ENCODE data around the gene CACNA2D3. TPM values are rescaled to one million over a fixed set of nuclear protein-coding genes. Genes with fewer than 3 reads are reported as not detected.

The CACNA2D3 gene
- total RNA-seq, 4 donors from 2014 or later = 0.55 to 3.4 (median 1.6) TPM

DNA sequence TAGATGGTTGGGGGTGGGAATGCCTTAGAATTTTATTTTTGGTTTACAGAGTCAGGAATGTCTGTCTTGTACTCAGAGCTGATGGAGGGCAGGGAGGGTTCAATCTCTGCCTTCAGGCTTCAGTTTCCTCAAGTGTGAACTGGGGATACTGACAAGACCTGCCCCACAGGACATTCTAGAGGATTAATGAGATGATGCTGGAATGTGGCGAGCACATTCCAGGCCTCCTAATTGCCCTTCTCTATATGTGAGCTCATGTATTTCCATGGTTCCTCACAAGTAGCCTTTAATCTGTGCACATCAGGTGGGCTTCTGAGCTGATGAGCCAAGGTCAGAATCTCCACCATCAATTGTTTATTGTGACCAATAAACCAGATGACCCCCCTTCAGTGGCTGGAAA is 90.4 kb downstream of the CACNA2D3 start:
- peaks cover 0 to 10% (median 6%) of the 10 kb centered on the region in 4 donors for H3K4me1 ChIP-seq
- no peak overlapping the region for H3K27ac ChIP-seq
- WGBS, 2 donors (ENCODE audit: low coverage in 1 of 2) = 100% methylated on average over 1 of the region's 1 CpG; no CpG with 5 or more reads in 1 of the 2 donors
- H3K4me3 ChIP-seq = no peak overlapping the region
- H3K36me3 ChIP-seq = no peaks in the 10 kb centered on the region
- DNase-seq = no peak
- no peaks in the 10 kb centered on the region for H3K9me3 ChIP-seq
- in situ Hi-C loops (cut with MboI; ENCODE audit: low pct_ligation_motif_present in 1 of 4, low pct_unique_long_range_greater_than_20kb in 1 of 4, low sequenced_read_pairs in 3 of 4) = no loop called here
- intact Hi-C loops (cut with DNase I; ENCODE audit: low total_unique reads) = no loop called here
- no peak for TF ChIP-seq POLR2AphosphoS5 (IDR thresholded peaks at IDR 0.05)
- no peak for TF ChIP-seq POLR2A (IDR thresholded peaks at IDR 0.05)
- TF ChIP-seq, protein P1, sequence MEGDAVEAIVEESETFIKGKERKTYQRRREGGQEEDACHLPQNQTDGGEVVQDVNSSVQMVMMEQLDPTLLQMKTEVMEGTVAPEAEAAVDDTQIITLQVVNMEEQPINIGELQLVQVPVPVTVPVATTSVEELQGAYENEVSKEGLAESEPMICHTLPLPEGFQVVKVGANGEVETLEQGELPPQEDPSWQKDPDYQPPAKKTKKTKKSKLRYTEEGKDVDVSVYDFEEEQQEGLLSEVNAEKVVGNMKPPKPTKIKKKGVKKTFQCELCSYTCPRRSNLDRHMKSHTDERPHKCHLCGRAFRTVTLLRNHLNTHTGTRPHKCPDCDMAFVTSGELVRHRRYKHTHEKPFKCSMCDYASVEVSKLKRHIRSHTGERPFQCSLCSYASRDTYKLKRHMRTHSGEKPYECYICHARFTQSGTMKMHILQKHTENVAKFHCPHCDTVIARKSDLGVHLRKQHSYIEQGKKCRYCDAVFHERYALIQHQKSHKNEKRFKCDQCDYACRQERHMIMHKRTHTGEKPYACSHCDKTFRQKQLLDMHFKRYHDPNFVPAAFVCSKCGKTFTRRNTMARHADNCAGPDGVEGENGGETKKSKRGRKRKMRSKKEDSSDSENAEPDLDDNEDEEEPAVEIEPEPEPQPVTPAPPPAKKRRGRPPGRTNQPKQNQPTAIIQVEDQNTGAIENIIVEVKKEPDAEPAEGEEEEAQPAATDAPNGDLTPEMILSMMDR (IDR thresholded peaks at IDR 0.05) = no peak
- TF ChIP-seq EP300 (IDR thresholded peaks at IDR 0.05; ENCODE audit: low read depth) = no peak
- H3K27me3 ChIP-seq = no peaks in the 10 kb centered on the region

DNA sequence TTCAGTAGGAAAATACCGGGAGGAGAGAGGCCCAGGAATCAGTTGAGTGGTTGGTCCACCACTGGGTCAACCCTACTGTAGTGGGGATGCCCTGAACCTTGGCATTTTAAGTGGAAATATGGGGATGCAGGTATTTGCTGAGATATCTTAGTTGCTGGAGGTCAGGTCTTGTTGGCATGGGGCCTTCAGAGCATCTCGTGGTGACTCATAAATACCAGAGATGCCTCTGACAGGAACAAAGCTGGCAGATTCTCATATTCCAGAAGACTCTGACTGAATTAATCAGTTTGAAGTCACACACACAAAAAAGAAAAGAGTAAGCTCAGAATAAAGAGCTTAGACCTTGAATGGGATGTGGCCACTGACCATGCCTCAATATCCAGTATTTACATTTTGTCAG is 91.6 kb downstream of the CACNA2D3 start:
- no peak overlapping the region for H3K27ac ChIP-seq
- 33 to 60% methylated on average over 1 to 2 of the region's 2 CpGs for WGBS, 2 donors (ENCODE audit: low coverage in 1 of 2)
- peaks cover 0 to 10% (median 6%) of the 10 kb centered on the region in 4 donors for H3K4me1 ChIP-seq
- no peaks in the 10 kb centered on the region for H3K36me3 ChIP-seq
- TF ChIP-seq, protein P1 (IDR thresholded peaks at IDR 0.05) = no peak
- TF ChIP-seq POLR2A (IDR thresholded peaks at IDR 0.05) = no peak
- no peak for TF ChIP-seq POLR2AphosphoS5 (IDR thresholded peaks at IDR 0.05)
- no peak for TF ChIP-seq EP300 (IDR thresholded peaks at IDR 0.05; ENCODE audit: low read depth)
- no peaks in the 10 kb centered on the region for H3K27me3 ChIP-seq
- in situ Hi-C loops (cut with MboI; ENCODE audit: low pct_ligation_motif_present in 1 of 4, low pct_unique_long_range_greater_than_20kb in 1 of 4, low sequenced_read_pairs in 3 of 4) (no loop called here), intact Hi-C loops (cut with DNase I; ENCODE audit: low total_unique reads) (no loop called here)
- DNase-seq = no peak
- H3K9me3 ChIP-seq = no peaks in the 10 kb centered on the region
- no peak overlapping the region for H3K4me3 ChIP-seq

DNA sequence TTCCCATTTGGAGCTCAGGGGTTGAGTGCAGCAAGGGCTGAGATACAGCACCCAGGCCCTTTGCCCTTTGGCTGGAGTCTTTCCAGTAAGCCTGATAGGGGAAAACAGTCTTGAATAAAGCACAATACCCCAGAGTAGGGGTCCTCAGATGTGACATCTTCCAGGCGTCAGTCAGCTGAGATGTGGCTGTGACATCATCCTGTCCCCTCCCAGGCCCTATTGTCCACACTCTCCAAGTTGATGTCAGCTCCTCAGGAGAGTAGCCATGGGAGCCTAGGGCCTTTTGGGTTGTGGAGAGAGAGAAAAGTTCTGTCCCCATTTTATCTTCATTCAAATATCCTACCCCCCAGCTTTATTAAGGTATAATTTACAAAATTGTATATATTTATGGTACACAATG is 92.5 kb downstream of the CACNA2D3 start:
- peaks cover 0 to 10% (median 6%) of the 10 kb centered on the region in 4 donors for H3K4me1 ChIP-seq
- TF ChIP-seq, protein P1 (IDR thresholded peaks at IDR 0.05) = no peak
- TF ChIP-seq POLR2A (IDR thresholded peaks at IDR 0.05) (no peak), EP300 (IDR thresholded peaks at IDR 0.05; ENCODE audit: low read depth) (no peak), POLR2AphosphoS5 (IDR thresholded peaks at IDR 0.05) (no peak)
- no peaks in the 10 kb centered on the region for H3K36me3 ChIP-seq
- no peak overlapping the region for H3K27ac ChIP-seq
- 79 to 100% methylated on average over 1 of the region's 1 CpG for WGBS, 2 donors (ENCODE audit: low coverage in 1 of 2)
- in situ Hi-C loops (cut with MboI; ENCODE audit: low pct_ligation_motif_present in 1 of 4, low pct_unique_long_range_greater_than_20kb in 1 of 4, low sequenced_read_pairs in 3 of 4) (no loop called here), intact Hi-C loops (cut with DNase I; ENCODE audit: low total_unique reads) (no loop called here)
- no peaks in the 10 kb centered on the region for H3K27me3 ChIP-seq
- H3K4me3 ChIP-seq = no peak overlapping the region
- no peak for DNase-seq
- H3K9me3 ChIP-seq = no peaks in the 10 kb centered on the region

DNA sequence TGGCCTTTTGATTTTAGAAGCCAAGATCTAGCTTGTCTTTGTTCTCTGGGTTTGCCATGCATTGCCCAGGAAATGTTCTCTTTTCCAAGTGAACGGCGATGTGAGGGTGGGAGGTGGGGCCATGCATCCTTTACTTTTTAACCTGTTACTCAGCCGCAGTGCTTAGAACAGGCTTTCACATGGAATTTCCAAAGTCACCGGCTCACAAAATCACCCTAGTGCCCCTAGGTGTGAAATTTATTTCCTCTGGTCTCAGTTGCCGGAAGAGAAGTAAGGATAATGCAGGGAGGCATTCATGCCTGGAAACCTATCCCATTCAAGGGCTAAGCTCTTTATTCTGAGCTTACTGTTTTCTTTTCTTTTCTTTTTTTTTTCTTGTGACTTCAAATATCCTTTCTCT is 93.2 kb downstream of the CACNA2D3 start:
- in situ Hi-C loops (cut with MboI; ENCODE audit: low pct_ligation_motif_present in 1 of 4, low pct_unique_long_range_greater_than_20kb in 1 of 4, low sequenced_read_pairs in 3 of 4) (no loop called here), intact Hi-C loops (cut with DNase I; ENCODE audit: low total_unique reads) (no loop called here)
- WGBS, 2 donors (ENCODE audit: low coverage in 1 of 2) = 83 to 87% methylated on average over 5 of the region's 5 CpGs
- Histone ChIP-seq H3K36me3 (no peaks in the 10 kb centered on the region), H3K4me3 (no peak overlapping the region), H3K4me1 (peaks cover 0 to 10% (median 6%) of the 10 kb centered on the region in 4 donors), H3K27ac (no peak overlapping the region), H3K9me3 (no peaks in the 10 kb centered on the region), H3K27me3 (no peaks in the 10 kb centered on the region)
- no peak for DNase-seq
- TF ChIP-seq POLR2AphosphoS5 (IDR thresholded peaks at IDR 0.05) (no peak), POLR2A (IDR thresholded peaks at IDR 0.05) (no peak), EP300 (IDR thresholded peaks at IDR 0.05; ENCODE audit: low read depth) (no peak)
- TF ChIP-seq, protein P1 (IDR thresholded peaks at IDR 0.05) = no peak

All from transverse colon (tissue), 4 donors.